MM.1S (cell line): ENCODE results near the gene RAB24.

Source experiments
- CTCF ChIP-seq: fragments of 300-600 bp; sonication (generic); IDR thresholded peaks from 2 replicates; pipeline ENCODE4 v1.5.1; 2016; ENCODE audit warnings: antibody characterized with exemption, low read length, mixed read lengths
- EZH2 ChIP-seq: fragments of 300-600 bp; sonication (generic); optimal IDR thresholded peaks from 2 replicates; pipeline ENCODE3; 2017; ENCODE audit warnings: low read depth, mild to moderate bottlenecking, antibody characterized with exemption, low read length, mixed read lengths

GRCh38 chr5:177311392-177311722 lies 7.8 kb upstream of the RAB24 start:
- no peak for TF ChIP-seq CTCF
- TF ChIP-seq EZH2: no peak
